Liver (tissue), 3 donors: ENCODE results near the gene CPNE9.

ENCODE experiments used
- ATF3 ChIP-seq: IDR thresholded peaks from 2 replicates; pipeline ENCODE4 v1.6.1; 2016; ENCODE audit warnings: antibody characterized with exemption
- CTCF ChIP-seq: fragments of 150-350 bp; IDR thresholded peaks from 2 replicates; pipeline ENCODE4 v1.5.1; 2017; ENCODE audit warnings: improper control_type of control experiment, low read depth, low read length; ENCODE audit not compliant: missing input control
- EGR1 ChIP-seq, 2 donors: IDR thresholded peaks; 2 replicates each; pipeline ENCODE4 v1.6.1; 2016 to 2018; ENCODE audit warnings: antibody characterized with exemption in 2 of 2, low read depth in 2 of 2
- GABPA ChIP-seq, 2 donors: IDR thresholded peaks in 1 of 2; conservative IDR thresholded peaks in 1 of 2; 2 replicates each; pipeline ENCODE4 v1.6.1; 2016; ENCODE audit warnings: antibody characterized with exemption in 2 of 2, mild to moderate bottlenecking in 1 of 2, moderate library complexity in 1 of 2
- HNF4G ChIP-seq: IDR thresholded peaks from 2 replicates; pipeline ENCODE4 v1.6.1; 2016; ENCODE audit warnings: antibody characterized with exemption
- JUND ChIP-seq, 2 donors: IDR thresholded peaks; 2 replicates each; pipeline ENCODE4 v1.6.1; 2016; ENCODE audit warnings: antibody characterized with exemption in 2 of 2
- MAX ChIP-seq: IDR thresholded peaks from 2 replicates; pipeline ENCODE4 v1.6.1; 2016; ENCODE audit warnings: antibody characterized with exemption
- RAD21 ChIP-seq, 2 donors: IDR thresholded peaks; 2 replicates each; pipeline ENCODE4 v1.6.1; 2016; ENCODE audit warnings: antibody characterized with exemption in 2 of 2, mild to moderate bottlenecking in 2 of 2
- REST ChIP-seq: IDR thresholded peaks from 2 replicates; pipeline ENCODE4 v1.6.1; 2016; ENCODE audit warnings: antibody characterized with exemption, mild to moderate bottlenecking
- RXRA ChIP-seq, 2 donors: IDR thresholded peaks; 2 replicates each; pipeline ENCODE4 v1.6.1; 2017 to 2018; ENCODE audit warnings: antibody characterized with exemption in 2 of 2, mild to moderate bottlenecking in 1 of 2
- SP1 ChIP-seq: IDR thresholded peaks from 2 replicates; pipeline ENCODE4 v1.6.1; 2018; ENCODE audit warnings: antibody characterized with exemption, mild to moderate bottlenecking
- TAF1 ChIP-seq: conservative IDR thresholded peaks from 2 replicates; pipeline ENCODE4 v1.6.1; 2016; ENCODE audit warnings: antibody characterized with exemption, mild to moderate bottlenecking
- YY1 ChIP-seq: IDR thresholded peaks from 2 replicates; pipeline ENCODE4 v1.6.1; 2016; ENCODE audit warnings: antibody characterized with exemption, mild to moderate bottlenecking
- ZBTB33 ChIP-seq: IDR thresholded peaks from 2 replicates; pipeline ENCODE4 v1.6.1; 2016; ENCODE audit warnings: antibody characterized with exemption
- donor health status: healthy.
- donor health status: healthy.

- TF ChIP-seq HNF4G (no peak), CTCF (no peak), MAX (no peak), RAD21 (IDR thresholded peaks at IDR 0.05) (no peak), ZBTB33 (no peak), SP1 (no peak), ATF3 (no peak), RXRA (IDR thresholded peaks at IDR 0.05) (no peak), TAF1 (no peak), JUND (IDR thresholded peaks at IDR 0.05) (no peak), YY1 (no peak), REST (no peak), GABPA (IDR thresholded peaks at IDR 0.05 in 1 of 2, conservative IDR thresholded peaks at IDR 0.05 in 1 of 2) (no peak), EGR1 (IDR thresholded peaks at IDR 0.05; ENCODE audit: low read depth in 2 of 2) (no peak)
These were observed 13.9 kb upstream of the CPNE9 start for GRCh38 chr3:9689757-9690156.
